Central memory CD8-positive, alpha-beta T cell (primary cell): Measurements from ENCODE around the gene PRDM12.

ENCODE experiments used
- ATAC-seq: fragments of 150-1000 bp; cut with Tn5 transposase; replicated peaks from 2 replicates; pipeline ENCODE4 v1.10.0; 2022; ENCODE audit warnings: mild to moderate bottlenecking, moderate FRiP score, moderate number of reproducible peaks; ENCODE audit not compliant: poor library complexity, severe bottlenecking; ENCODE audit errors: extremely low read depth
- DNase-seq, 2 donors: peaks; one replicate each; pipeline ENCODE4 v3.0.0; 2021; ENCODE audit warnings: low spot score in 2 of 2
- H3K27ac Mint-ChIP-seq: one replicate; pipeline ENCODE4 v1.8.0; 2022; ENCODE audit warnings: low read depth, mild to moderate bottlenecking, moderate library complexity, mixed read lengths
- H3K27me3 Mint-ChIP-seq: one replicate; pipeline ENCODE4 v1.8.0; 2022; ENCODE audit warnings: mixed read lengths
- H3K36me3 Mint-ChIP-seq: one replicate; pipeline ENCODE4 v1.8.0; 2022; ENCODE audit warnings: mild to moderate bottlenecking, moderate library complexity, mixed read lengths; ENCODE audit not compliant: insufficient read depth
- H3K4me1 Mint-ChIP-seq: one replicate; pipeline ENCODE4 v1.8.0; 2022; ENCODE audit warnings: mixed read lengths
- H3K4me3 Mint-ChIP-seq: one replicate; pipeline ENCODE4 v1.8.0; 2022; ENCODE audit warnings: mild to moderate bottlenecking, moderate library complexity, mixed read lengths
- H3K9me3 Mint-ChIP-seq: one replicate; pipeline ENCODE4 v1.8.0; 2022; ENCODE audit warnings: mixed read lengths

The PRDM12 gene

GRCh38 chr9:130663258-130663976, 977 bp upstream of the PRDM12 start:
- Mint-ChIP-seq H3K27ac (no peak overlapping the region), H3K9me3 (no peaks in the 10 kb centered on the region), H3K4me1 (peaks cover 19% of the 10 kb centered on the region), H3K27me3 (peaks cover 87% of the 10 kb centered on the region), H3K36me3 (peaks cover 2% of the 10 kb centered on the region), H3K4me3 (peak overlapping the region; percentile 67)
- no peak for ATAC-seq
- DNase-seq: no peak

DNA sequence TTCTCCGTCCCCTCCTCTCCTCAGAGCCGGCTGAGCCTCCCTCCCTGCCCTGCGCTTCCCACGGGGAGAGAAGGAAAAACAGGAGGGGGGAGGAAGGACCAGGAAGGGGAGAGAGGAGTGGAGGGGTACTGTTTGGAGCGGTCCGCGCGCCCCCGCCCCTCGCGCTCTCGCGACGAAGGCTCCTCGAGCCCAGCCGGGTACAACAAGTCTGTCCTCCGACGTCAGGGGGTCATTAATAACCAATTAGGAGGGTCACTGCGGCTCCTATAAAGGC, 480 bp upstream of the PRDM12 start:
- ATAC-seq (no peak), DNase-seq (no peak)
- H3K9me3 Mint-ChIP-seq: no peaks in the 10 kb centered on the region
- H3K27ac Mint-ChIP-seq: no peak overlapping the region
- H3K4me3 Mint-ChIP-seq: no peak overlapping the region
- H3K27me3 Mint-ChIP-seq: peaks cover 87% of the 10 kb centered on the region
- peaks cover 2% of the 10 kb centered on the region for H3K36me3 Mint-ChIP-seq
- peaks cover 19% of the 10 kb centered on the region for H3K4me1 Mint-ChIP-seq

GRCh38 chr9:130665029-130665430, 636 bp downstream of the PRDM12 start:
- Mint-ChIP-seq H3K4me3 (peak overlapping the region; percentile 62), H3K27ac (no peak overlapping the region), H3K9me3 (no peaks in the 10 kb centered on the region), H3K36me3 (no peaks in the 10 kb centered on the region), H3K27me3 (peaks cover 76% of the 10 kb centered on the region), H3K4me1 (peaks cover 14% of the 10 kb centered on the region)
- ATAC-seq: no peak
- DNase-seq: no peak

DNA sequence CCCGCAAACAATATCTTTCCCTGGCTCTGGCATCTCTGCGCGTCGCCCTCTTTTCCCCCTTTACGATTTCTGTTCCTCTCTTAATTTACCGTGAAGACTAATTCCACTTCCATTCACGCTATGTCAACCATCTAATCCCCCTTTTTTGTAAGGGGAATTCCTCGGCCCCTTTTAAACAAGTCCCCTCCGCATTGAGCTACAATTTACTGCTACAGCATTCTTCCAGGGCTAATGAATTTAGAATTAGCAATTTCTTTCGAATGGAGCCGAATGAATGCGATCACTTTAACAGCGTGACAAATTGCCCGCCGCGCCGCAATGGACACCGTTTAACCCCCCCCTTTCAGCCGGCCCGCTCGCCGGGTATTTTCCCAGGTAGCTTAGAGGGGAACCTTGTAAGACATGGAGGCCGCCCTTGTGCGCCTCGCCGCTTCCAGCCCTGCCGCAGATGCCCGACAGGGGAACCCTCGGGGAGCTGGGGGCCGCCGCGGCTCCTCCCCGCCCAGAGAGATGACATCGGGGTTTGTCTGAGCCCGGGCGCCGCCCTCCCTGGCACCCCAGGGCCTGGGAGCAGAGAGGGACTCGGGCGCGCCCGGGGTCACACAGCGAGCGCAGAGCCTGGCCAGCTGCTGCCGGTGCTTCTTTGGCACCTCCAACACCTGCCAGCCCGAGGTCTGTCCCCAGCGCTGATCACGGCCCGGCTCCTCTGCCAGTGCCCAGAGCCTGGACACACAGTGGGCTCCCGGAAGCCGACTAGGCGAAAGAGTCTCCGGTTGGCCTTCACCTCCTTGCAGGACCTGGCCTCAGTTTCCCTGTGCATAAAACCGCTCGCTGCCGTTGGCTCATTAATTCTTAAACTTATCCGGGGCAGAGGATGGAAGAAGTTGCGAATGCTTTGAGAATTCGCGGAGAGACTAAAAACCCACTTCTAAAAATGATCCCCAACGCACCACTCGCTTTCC, 1.3 kb downstream of the PRDM12 start:
- Mint-ChIP-seq H3K36me3 (peaks cover 2% of the 10 kb centered on the region), H3K9me3 (no peaks in the 10 kb centered on the region), H3K4me1 (peaks cover 13% of the 10 kb centered on the region), H3K27ac (no peak overlapping the region), H3K27me3 (peaks cover 73% of the 10 kb centered on the region), H3K4me3 (peak overlapping the region; percentile 62)
- ATAC-seq (no peak), DNase-seq (no peak)

DNA sequence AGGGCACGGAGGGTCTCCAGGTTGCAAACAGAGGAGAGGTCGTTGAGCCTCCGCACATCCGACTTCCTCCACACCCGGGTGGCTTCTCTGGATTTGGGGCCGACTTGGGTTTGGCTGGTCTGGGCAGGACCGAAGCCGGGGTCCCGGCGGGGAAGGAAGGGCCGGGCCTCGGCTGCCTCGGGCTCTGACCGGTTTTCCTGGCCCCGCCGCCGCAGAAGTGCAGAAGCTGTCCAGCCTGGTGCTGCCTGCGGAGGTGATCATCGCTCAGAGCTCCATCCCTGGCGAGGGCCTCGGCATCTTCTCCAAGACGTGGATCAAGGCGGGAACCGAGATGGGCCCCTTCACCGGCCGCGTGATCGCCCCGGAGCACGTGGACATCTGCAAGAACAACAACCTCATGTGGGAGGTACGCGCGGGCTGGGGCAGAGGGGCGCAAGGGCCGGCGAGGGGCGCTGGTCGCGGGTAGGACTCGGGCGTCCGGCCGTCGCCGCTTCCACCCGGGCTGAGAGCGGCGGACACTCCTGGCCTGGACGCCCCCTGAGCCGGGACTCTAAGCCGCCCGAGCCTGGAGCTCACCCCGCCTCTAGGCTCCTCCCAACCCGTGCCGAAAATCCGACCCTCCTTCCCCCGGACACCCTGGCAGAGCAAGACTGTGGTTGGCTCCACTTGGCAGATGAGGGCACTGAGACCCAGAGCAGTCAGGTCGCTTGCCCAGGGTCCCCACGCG, 2.2 kb downstream of the PRDM12 start:
- Mint-ChIP-seq H3K4me1 (peaks cover 13% of the 10 kb centered on the region), H3K4me3 (no peak overlapping the region), H3K9me3 (no peaks in the 10 kb centered on the region), H3K27ac (no peak overlapping the region), H3K27me3 (peaks cover 70% of the 10 kb centered on the region), H3K36me3 (peaks cover 3% of the 10 kb centered on the region)
- ATAC-seq: no peak
- no peak for DNase-seq

DNA sequence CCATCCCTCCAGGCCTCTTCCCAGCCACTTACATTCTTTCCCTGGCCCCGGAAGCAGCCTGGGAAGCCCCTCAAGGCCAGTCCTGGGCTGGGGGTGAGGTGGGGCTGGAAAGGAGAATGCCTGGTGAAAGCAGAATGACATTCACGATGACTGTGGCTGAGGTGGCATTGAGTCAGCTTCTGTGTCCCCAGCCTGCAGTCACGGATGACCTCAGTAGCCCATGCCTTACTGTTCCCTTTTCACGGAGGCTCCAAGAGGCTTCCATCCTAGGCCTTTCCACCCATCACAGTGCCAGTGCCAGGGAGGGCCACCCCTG, 2.7 kb downstream of the PRDM12 start:
- Mint-ChIP-seq H3K4me1 (peaks cover 13% of the 10 kb centered on the region), H3K27me3 (peaks cover 65% of the 10 kb centered on the region), H3K9me3 (no peaks in the 10 kb centered on the region), H3K27ac (no peak overlapping the region), H3K36me3 (peaks cover 3% of the 10 kb centered on the region), H3K4me3 (no peak overlapping the region)
- no peak for DNase-seq
- ATAC-seq: no peak

- Mint-ChIP-seq H3K27me3 (peaks cover 54% of the 10 kb centered on the region), H3K9me3 (no peaks in the 10 kb centered on the region)
- DNase-seq: no peak
Measured at GRCh38 chr9:130668196-130668595, 3.8 kb downstream of the PRDM12 start.

DNA sequence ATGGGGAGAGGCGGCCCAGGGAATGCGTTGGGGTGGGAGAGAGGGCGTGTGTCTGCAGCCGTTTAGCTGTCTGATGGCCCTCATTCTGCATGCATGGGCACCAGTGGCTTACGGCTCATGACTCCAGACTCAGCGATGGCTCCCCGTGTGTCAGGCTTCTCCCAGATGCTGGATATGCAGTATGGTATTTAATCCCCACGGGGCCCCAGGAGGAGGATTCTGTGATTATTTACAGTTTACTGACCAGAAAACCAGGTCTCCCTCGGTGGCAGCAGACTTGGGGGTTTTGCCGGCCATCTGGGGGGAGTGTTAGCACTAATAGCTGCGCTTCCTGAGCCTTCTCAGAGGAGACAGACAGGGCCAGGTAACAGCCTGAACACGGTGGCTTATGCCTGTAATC, 4.3 kb downstream of the PRDM12 start:
- H3K9me3 Mint-ChIP-seq: no peaks in the 10 kb centered on the region
- H3K4me1 Mint-ChIP-seq: peaks cover 6% of the 10 kb centered on the region
- no peak for DNase-seq
- no peak overlapping the region for H3K4me3 Mint-ChIP-seq
- H3K27me3 Mint-ChIP-seq: peaks cover 49% of the 10 kb centered on the region
- ATAC-seq: no peak
- peaks cover 3% of the 10 kb centered on the region for H3K36me3 Mint-ChIP-seq
- H3K27ac Mint-ChIP-seq: no peak overlapping the region

More at GRCh38 chr9:130668196-130668595, 3.8 kb downstream of the PRDM12 start:
- Mint-ChIP-seq H3K4me1 (peaks cover 6% of the 10 kb centered on the region), H3K27ac (no peak overlapping the region), H3K36me3 (peaks cover 3% of the 10 kb centered on the region), H3K4me3 (no peak overlapping the region)
- no peak for ATAC-seq

DNA sequence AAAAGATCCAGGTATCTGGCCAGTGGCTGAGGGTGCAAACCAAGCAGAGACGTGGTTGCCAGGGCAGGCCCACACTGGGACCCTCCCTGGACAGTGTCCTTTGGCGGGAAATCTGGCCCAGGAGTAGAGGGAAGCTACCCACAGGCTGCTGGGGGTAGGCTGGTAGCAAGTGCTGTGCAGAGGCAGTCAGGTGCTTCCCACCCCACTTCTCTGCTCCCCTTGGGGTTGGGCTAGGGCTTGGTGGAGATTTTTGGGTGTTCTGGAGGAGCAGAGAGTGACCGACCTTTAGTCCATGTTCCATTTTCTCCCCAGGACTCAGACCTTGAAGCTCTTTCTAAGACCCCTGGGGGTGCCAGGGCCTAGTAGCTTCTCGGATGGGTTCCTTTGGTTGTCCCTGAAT, 5.6 kb downstream of the PRDM12 start:
- DNase-seq (no peak), ATAC-seq (no peak)
- no peak overlapping the region for H3K27ac Mint-ChIP-seq
- H3K4me1 Mint-ChIP-seq: peaks cover 6% of the 10 kb centered on the region
- H3K9me3 Mint-ChIP-seq: no peaks in the 10 kb centered on the region
- H3K27me3 Mint-ChIP-seq: peaks cover 39% of the 10 kb centered on the region
- H3K36me3 Mint-ChIP-seq: peaks cover 3% of the 10 kb centered on the region
- no peak overlapping the region for H3K4me3 Mint-ChIP-seq

- H3K4me1 Mint-ChIP-seq: peaks cover under 1% of the 10 kb centered on the region
- no peaks in the 10 kb centered on the region for H3K9me3 Mint-ChIP-seq
- DNase-seq (no peak), ATAC-seq (no peak)
- H3K4me3 Mint-ChIP-seq: no peak overlapping the region
- peaks cover 32% of the 10 kb centered on the region for H3K27me3 Mint-ChIP-seq
- H3K27ac Mint-ChIP-seq: no peak overlapping the region
- H3K36me3 Mint-ChIP-seq: peaks cover 3% of the 10 kb centered on the region
Measured at GRCh38 chr9:130670644-130671043, 6.2 kb downstream of the PRDM12 start.

GRCh38 chr9:130672466-130672865, 8.1 kb downstream of the PRDM12 start:
- Mint-ChIP-seq H3K9me3 (no peaks in the 10 kb centered on the region), H3K4me3 (no peak overlapping the region)

DNA sequence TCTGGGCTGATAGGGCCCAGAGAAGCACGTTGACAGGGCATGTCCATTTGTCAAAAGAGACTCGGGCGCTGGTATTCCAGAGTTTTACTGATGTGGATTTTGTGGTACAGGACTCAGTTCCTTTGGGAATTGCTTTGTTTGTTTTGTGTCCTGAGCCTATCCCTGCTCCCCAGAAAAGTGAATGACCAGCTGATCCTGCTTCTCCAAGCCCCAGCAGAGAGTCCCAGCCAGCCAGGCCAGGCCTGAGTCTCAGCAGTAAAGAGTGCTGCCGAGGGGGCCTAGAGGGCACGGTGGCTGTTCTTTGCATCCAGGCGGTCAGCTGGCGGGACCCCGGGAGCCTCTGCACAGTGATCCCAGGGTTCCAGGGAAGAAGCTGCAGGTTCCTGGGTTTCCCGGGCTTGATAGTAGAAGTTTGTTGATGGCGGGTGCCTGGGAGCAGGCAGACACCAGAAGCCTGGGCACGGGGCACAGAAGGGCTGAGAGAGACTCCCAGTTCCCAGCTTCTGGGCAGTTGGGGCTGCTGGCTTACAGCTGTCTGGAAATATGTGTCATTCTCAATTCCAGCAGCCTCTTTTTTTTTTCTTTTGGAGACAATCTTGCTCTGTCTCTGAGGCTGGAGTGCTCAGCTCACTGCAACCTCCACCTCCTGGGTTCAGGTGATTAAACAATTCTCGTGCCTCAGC, 8.7 kb downstream of the PRDM12 start:
- H3K4me1 Mint-ChIP-seq: no peaks in the 10 kb centered on the region
- peaks cover 3% of the 10 kb centered on the region for H3K36me3 Mint-ChIP-seq
- H3K4me3 Mint-ChIP-seq: no peak overlapping the region
- DNase-seq: no peak
- no peak for ATAC-seq
- peaks cover 8% of the 10 kb centered on the region for H3K27me3 Mint-ChIP-seq
- no peak overlapping the region for H3K27ac Mint-ChIP-seq
- no peaks in the 10 kb centered on the region for H3K9me3 Mint-ChIP-seq

More at GRCh38 chr9:130672466-130672865, 8.1 kb downstream of the PRDM12 start:
- Mint-ChIP-seq H3K27ac (no peak overlapping the region), H3K36me3 (peaks cover 3% of the 10 kb centered on the region), H3K4me1 (no peaks in the 10 kb centered on the region), H3K27me3 (peaks cover 14% of the 10 kb centered on the region)
- ATAC-seq: no peak
- DNase-seq: no peak
